Middle frontal gyrus (tissue), 1 donor: ENCODE measurements around the gene CSRNP3.

Experiments
- DNase-seq: peaks from one replicate; pipeline ENCODE4 v3.0.0-alpha.2; 2015; ENCODE audit warnings: low spot score; ENCODE audit errors: extremely low spot score

Gene CSRNP3

GRCh38 chr2:165539985-165540384 is 70.5 kb downstream of the CSRNP3 start:
- no peak for DNase-seq

- no peak for DNase-seq
Observed at GRCh38 chr2:165544897-165545296, 75.4 kb downstream of the CSRNP3 start.

DNA sequence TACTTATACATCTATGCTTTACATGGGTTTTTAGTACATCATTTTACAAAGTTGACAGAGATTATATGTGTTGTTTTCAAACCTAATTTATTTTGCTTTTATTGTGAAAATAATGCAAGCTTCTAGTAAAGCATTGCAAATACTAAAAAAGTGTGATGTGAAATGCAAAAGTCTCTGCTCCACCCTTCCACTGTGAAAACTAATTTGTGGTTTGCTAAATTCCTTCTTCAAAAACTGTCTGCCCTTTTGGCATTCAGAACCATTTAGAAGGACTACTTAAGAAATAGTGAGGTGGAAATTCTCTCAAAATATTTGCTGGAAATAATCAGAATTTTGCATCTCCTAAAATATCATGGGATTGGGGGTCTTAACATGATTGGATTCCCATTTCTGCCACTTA is 78.4 kb downstream of the CSRNP3 start:
- no peak for DNase-seq

- no peak for DNase-seq
Observed at GRCh38 chr2:165549619-165550018, 80.1 kb downstream of the CSRNP3 start.

DNA sequence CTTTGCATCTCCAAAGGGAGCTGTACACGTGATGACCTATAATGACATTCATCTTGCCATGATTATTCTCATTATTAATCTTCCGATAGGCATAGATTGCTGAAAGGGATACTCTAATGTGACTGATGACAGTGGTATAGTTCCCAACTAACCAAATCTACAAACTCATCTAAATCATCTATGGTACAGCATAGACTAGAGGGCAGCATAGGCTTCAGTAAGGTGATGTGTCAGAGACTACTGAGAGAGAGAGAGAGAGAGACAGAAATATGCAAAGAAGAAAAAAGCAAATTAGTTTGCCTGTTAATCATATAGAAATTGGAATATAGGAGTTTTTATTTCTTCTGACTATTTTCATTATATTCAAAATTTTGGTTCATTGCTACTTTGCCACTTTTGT is 89.3 kb downstream of the CSRNP3 start:
- DNase-seq: no peak

DNA sequence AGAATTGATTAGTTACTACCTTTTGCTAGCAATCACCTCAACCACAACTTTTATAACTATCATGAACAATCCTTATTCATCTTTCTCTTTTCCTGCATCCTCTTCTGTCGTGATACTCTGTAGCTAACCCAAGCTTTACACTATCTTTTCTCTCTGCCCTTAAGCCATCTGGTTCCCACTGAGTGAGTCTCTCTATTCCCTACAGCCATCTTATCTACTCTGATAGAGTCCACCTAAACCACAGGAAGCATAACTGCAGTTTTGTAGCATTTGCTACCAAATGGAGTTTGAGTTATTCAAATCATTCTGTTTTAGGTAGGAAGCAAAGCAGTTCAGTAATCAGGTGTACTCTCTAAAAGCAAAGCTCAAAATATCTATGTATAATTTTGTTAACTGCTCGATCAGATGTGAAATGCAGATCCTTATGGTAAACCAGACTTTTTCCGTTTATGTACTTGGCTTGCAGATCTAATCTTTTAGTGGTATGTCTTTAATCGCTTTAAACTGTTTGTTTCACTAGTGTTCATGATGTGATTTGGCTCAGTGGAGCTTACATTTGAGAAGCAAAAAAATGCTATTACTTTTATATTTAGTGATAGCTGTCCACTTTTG is 91.0 kb downstream of the CSRNP3 start:
- no peak for DNase-seq

DNA sequence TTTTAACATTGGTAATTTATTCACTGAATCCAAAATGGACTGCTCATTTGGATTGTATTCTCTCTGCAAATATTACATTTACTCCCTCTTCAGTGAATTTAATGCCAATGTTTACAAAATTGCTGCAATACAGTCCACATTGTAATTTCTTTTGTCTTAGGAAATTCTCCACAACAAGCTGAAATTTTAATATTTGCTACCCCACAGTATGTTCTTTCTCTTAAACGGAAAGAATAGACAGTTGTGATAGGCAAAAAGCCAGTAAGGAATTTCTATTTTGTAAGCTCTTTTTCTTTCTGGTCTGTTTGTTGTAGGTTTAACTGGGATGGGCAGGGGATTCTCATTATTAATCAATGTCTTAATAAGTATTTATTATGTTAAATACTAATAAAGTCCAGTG is 92.0 kb downstream of the CSRNP3 start:
- DNase-seq: no peak

- DNase-seq: no peak
Observed at GRCh38 chr2:165562233-165562632, 92.7 kb downstream of the CSRNP3 start.

GRCh38 chr2:165563468-165564225 is 94.1 kb downstream of the CSRNP3 start:
- no peak for DNase-seq

- no peak for DNase-seq
Observed at GRCh38 chr2:165566008-165566407, 96.5 kb downstream of the CSRNP3 start.

- DNase-seq: no peak
Observed at GRCh38 chr2:165567273-165567672, 97.8 kb downstream of the CSRNP3 start.

DNA sequence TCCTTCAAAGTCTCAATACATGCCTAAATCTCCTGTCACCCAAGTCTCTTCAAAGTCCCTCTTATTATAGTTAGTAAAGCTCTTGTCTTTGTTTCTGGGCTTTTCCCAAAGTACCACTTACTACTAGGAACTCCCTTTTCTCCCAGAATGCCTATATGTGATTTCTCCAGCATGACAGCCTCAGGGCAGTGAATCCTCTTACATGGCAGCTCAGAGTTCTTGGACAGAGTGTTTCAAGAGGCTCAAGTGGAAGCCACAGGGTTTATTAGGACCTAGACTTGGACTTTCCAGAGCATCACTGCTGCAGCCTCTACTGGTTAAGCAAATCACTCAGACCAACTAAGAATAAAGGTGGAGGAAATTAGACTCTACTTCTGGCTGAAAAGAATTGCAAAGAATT is 98.9 kb downstream of the CSRNP3 start:
- DNase-seq: no peak

GRCh38 chr2:165571477-165571876 is 102.0 kb downstream of the CSRNP3 start:
- no peak for DNase-seq

DNA sequence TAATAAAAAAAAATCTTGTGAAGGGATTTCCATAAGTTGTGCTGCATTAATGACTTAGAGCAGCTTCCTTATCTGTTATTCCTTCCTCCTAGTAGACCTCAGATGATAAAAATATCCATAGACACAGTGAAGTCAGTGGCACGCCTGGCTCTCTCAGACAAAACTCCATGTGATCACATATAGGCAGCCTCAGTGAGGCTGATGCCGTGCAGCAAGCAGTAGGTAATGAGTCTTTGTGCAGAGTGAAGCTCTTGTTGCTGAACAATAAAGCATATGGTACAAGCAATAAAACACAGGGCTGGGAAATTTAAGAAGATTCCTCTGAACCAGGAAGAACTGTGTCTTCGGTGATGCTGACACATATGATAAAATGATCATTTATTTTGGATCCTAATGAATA is 102.7 kb downstream of the CSRNP3 start:
- DNase-seq: peak; percentile 65

DNA sequence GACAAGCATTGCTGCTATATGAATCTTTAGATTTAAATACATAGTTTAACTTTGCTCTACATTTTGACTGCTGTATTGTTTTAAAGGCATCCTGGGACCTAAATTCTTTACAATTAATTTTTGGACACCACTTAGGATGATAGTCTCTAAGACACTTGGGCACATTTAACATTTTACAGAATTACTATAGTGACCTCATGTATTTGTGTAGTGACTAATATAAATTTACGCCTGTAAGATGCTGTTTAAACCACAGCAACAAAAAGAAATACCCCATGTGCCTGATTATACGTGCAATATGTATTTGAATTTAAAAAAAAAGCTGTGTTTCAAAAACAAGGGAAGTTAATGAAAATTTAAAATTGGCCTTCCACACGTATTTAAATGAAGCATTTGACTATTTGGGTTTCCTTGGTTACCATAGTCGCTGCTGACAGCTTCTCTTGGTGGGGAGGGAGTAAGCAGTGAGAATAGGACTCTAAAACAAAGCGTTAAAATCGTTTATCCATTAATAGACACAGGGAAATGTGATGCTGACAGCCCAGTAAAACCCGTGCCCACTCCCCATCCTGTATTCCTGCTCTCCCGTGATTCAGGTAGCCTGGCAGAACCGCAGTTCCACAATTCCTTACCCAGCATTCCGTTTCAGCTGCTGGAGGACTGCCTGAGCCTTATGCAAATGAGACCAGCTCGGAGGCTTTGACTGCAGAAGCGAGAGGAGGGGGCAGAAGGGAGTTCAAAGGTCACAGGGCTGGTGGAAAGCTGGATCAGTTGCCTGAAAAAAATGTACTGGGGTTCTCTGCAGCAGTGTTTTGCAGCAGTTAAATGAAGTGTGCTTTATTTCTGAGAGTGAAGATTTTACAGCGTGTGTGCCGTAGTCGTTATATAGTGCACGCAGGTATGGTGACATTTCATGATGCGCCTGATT is 104.3 kb downstream of the CSRNP3 start:
- no peak for DNase-seq

DNA sequence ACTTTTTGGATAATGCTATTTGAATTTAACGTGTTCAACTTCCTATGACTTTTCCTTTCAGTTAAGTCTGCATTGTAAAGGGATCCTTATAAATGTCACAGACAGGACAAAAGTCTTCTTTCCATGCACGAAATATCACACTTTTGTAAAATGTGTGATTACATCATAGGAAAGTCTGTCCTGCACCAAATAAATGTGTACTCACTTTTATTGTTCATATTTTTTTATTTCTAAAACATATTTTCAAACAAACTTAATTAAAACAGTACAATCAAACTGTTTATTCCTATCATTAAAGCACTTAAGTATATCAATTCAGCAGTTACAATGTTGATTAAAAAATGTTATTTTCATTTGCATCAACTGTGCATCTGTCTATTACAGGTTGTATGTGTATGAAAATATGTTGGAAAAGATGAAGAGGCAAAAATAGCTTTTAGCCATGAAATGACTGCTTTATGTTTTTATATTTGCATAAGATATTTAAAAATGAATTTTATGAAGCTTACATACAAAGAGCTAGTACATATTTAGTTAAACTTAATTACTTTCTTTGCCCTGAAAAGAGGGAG is 105.6 kb downstream of the CSRNP3 start:
- no peak for DNase-seq

GRCh38 chr2:165576409-165577154 is 107.1 kb downstream of the CSRNP3 start:
- no peak for DNase-seq

- no peak for DNase-seq
Observed at GRCh38 chr2:165582409-165582808, 112.9 kb downstream of the CSRNP3 start.

DNA sequence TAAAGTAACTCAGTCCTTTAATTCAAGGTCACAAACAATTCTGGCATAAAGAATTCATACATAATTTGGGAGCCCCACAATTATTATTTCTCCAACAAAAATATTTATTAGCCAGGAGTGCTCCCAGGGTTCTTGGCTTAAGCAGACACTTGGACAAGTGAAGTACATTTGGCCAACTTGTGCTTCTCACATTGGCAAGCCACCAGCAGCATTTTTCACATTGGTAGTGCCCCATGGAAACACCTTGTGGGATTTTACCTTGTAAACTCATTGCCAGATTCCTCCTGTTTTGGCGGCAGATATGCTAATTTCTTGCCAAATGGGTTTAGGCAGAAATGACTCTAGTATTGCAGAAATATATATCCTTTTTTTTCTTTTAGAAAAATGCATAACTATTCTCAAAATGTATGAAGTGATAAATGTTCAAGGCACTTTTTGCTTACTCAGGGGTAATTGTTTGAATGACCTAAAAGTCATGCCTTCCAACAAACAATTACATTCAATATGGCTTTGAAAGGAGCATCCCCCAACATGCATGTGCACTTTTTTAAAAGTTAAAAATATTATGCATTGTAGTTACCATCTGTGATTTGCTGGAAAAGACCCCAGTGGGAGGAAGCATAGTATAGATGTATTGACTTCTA is 113.5 kb downstream of the CSRNP3 start:
- no peak for DNase-seq

DNA sequence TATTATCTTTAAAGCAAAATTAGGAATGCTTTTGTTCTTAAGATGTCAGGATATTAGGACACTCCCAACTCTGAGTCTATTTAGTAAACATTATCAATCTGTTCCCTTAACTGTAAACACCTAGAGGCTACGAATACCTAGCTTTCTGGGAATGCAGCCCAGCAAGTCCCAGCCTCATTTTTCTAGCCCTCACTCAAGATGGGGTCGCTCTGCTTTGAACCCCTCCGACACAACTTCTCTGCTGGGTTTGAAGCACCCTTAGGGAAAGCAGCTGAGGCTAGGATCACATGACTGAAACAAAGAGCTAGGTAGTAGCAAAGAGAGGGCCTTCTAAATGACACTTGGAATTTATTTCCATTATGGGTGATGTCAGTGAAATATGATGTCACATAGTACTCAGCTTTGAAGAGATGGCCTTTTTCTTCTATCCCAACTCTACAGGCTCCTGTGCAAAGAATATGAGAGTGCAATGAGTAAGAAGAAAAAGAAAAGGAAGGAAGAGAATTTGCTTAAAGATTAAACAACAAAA is 114.7 kb downstream of the CSRNP3 start:
- no peak for DNase-seq
